Gastroesophageal sphincter (tissue), 3 donors: Measurements from ENCODE around the gene PTGDS.

Experiments used
- EP300 ChIP-seq: sonication (generic); formaldehyde crosslinking; IDR thresholded peaks from one replicate; pipeline ENCODE4 v1.6.1; 2017; ENCODE audit warnings: antibody characterized with exemption, mild to moderate bottlenecking
- POLR2A ChIP-seq, 2 donors: fragments of 450-650 bp; IDR thresholded peaks; one replicate each; pipeline ENCODE4 v1.6.1; 2017; ENCODE audit warnings: antibody characterized with exemption in 2 of 2, mild to moderate bottlenecking in 2 of 2, moderate library complexity in 1 of 2
- POLR2AphosphoS5 ChIP-seq: sonication (generic); formaldehyde crosslinking; IDR thresholded peaks from one replicate; pipeline ENCODE4 v1.6.1; 2017; ENCODE audit warnings: antibody characterized with exemption
- TF ChIP-seq, protein P1 (sequence below), 4 experiments: fragments of 200-600 bp in 2 of 4; fragments of 450-650 bp in 2 of 4; sonication (generic) in 1 of 4; IDR thresholded peaks; one replicate each; pipeline ENCODE4 v1.5.1; 2017 to 2019; ENCODE audit warnings: antibody characterized with exemption in 4 of 4, mild to moderate bottlenecking in 2 of 4, moderate library complexity in 2 of 4

DNA sequence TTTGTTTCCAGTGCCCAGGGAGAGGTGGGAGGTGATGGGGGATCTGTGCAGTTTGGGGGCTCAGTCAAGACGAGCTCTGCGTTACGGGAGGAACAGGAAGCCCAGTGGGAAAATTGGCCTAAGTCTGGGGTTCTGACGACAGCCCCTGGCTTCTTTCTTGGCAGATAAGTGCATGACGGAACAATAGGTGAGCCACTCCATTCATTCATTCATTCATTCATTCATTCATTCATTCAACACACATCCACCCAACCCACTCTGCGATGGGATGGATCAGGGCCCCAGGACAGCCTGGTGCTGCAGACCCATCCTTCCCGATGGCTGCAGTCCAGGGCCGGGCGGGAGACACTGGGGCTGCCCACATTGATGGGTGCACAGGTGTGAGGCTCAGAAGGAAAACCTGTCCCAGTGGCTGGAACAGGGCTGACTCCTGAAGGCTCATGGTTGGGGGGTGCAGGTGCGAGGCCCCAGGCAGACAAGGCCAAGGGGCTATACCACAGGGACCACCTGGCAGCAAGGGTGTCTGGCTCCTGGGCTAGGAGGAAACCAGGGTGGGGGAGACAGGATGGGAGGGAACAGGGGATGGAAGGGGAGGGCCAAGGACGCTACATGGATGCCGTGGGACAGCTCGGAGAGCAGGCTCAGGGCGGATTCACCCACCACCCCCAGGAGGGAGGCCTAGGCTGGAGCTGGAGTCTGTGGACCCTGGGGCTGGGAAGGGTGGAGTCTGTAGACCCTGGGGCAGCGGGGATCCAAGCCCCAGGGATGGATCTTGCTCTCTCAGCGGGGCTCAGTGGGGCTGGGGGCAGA is 3.6 kb downstream of the PTGDS start:
- TF ChIP-seq, protein P1, sequence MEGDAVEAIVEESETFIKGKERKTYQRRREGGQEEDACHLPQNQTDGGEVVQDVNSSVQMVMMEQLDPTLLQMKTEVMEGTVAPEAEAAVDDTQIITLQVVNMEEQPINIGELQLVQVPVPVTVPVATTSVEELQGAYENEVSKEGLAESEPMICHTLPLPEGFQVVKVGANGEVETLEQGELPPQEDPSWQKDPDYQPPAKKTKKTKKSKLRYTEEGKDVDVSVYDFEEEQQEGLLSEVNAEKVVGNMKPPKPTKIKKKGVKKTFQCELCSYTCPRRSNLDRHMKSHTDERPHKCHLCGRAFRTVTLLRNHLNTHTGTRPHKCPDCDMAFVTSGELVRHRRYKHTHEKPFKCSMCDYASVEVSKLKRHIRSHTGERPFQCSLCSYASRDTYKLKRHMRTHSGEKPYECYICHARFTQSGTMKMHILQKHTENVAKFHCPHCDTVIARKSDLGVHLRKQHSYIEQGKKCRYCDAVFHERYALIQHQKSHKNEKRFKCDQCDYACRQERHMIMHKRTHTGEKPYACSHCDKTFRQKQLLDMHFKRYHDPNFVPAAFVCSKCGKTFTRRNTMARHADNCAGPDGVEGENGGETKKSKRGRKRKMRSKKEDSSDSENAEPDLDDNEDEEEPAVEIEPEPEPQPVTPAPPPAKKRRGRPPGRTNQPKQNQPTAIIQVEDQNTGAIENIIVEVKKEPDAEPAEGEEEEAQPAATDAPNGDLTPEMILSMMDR (IDR thresholded peaks at IDR 0.05): no peak
- TF ChIP-seq POLR2AphosphoS5: no peak
- no peak for TF ChIP-seq POLR2A (IDR thresholded peaks at IDR 0.05)
- no peak for TF ChIP-seq EP300
